AG04449 (cell line): ENCODE results near the gene ALKBH6.

Source experiments
- CTCF ChIA-PET: fragments of 350-600 bp; formaldehyde crosslinking; extraction: SDS; loops from one replicate; lab custom pipeline; 2021; ENCODE audit warnings: antibody characterized with exemption; lab: Yijun Ruan, JAX
- POLR2A ChIA-PET: fragments of 400-600, 350-600 bp; formaldehyde crosslinking; extraction: SDS; loops from one replicate; lab custom pipeline; 2020; ENCODE audit warnings: antibody characterized with exemption, inconsistent platforms; lab: Yijun Ruan, JAX
- DNase-seq: peaks from one replicate; pipeline ENCODE4 v3.0.0-alpha.2; 2010; ENCODE audit warnings: low read depth, low spot score
- H3K4me3 ChIP-seq: 2 replicates; pipeline ENCODE4 v1.5.1; 2011; ENCODE audit warnings: low read depth, mild to moderate bottlenecking, control low read depth, low read length
- TF ChIP-seq, protein P1 (sequence below): IDR thresholded peaks from one replicate; pipeline ENCODE4 v1.5.1; 2011; ENCODE audit warnings: mild to moderate bottlenecking, moderate library complexity, low read length, control low read depth, inconsistent platforms; ENCODE audit not compliant: insufficient read depth; ENCODE audit errors: missing control alignments

ALKBH6 gene

DNA sequence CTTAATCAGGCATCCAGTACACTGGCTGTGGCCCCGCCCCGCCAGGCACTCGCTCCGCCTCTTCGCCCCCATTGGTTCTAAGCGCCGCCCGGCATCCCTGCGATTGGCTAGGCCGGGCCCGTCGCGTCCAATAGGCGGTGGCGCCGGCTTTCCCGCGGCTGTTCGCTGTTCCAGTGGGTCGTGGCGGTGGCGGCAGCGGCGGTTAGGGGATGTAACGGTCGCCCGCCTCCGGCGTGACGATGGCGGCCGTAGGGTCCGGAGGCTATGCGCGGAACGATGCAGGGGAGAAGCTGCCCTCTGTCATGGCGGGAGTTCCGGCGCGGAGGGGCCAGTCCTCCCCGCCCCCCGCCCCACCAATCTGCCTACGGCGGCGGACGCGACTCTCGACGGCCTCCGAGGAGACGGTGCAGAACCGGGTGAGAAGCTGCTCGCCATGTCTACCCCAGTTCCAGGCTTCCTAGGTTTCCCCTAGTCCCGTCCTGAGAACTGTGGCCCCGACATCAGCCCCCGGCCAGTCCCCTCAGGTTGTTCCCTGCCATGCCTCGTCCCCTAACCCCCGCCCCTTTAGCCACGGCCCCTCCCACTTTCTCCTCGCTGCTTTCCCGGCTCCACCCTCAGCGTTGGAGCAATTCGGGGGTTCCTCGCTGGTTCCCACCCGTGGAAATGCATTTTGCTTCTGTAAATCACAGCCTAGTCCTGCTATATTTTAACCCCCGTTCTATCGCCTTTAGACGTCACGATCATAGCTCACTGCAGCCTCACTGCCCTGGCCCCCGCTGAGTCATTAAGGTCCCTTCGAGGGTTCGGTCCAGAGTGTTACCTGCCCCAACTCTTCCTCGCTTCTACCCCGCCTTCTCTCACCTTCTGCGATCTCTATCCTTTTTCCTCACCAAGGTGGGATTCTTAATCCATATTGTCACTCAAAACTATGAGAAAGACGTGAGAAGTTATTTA lies 41.0 kb upstream of the ALKBH6 start, which contains the start of gene WDR62:
WDR62 (plus strand) TSS at position 165 of the 954 bp plus-strand sequence; CDS start at position 240, 75 bp downstream.
- ChIA-PET POLR2A (interaction anchor here (0.8 to 1.2 kb wide), 2 partner anchors 13 to 41 kb away, joined by 6 to 11 read pairs; partner anchors contain the start of gene ALKBH6), CTCF (interaction anchor here (0.6 to 3.8 kb wide), 5 partner anchors 12 to 160 kb away, joined by 3 to 18 read pairs (median 3); partner anchors contain the start of gene ZNF146)
- peak; percentile 31 for DNase-seq
- TF ChIP-seq, protein P1, sequence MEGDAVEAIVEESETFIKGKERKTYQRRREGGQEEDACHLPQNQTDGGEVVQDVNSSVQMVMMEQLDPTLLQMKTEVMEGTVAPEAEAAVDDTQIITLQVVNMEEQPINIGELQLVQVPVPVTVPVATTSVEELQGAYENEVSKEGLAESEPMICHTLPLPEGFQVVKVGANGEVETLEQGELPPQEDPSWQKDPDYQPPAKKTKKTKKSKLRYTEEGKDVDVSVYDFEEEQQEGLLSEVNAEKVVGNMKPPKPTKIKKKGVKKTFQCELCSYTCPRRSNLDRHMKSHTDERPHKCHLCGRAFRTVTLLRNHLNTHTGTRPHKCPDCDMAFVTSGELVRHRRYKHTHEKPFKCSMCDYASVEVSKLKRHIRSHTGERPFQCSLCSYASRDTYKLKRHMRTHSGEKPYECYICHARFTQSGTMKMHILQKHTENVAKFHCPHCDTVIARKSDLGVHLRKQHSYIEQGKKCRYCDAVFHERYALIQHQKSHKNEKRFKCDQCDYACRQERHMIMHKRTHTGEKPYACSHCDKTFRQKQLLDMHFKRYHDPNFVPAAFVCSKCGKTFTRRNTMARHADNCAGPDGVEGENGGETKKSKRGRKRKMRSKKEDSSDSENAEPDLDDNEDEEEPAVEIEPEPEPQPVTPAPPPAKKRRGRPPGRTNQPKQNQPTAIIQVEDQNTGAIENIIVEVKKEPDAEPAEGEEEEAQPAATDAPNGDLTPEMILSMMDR: no peak
- H3K4me3 ChIP-seq: peak within 1 kb of the TSS; percentile 74

DNA sequence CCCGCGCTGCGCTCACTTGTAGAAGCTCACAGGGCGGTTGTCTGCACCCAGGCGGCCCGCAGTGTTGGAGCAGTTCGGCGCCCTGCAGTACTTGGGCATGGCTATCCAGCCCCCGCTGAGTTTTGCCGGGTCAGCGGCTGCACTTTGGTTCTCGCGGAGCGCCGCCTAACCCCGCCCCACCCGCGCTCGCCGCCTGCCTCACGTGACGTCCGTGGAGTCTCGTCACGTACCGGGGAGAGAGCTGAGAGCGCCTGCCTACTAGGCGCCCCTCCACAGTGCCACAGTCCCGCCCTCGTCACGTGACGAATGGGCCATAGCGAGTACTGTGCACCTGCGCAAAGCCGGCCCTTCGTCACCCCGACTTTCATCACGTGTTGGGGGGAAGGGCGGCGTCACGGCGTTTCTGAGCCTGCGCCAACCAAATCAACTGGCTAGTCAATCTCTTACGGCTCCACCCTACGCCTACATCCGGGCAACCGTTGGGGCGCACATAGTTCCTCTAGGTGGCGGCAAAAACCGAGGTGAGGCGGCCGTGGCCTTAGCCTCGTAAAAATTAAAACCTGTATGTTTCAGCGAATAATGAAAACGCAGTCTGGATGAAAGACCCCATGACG lies 40.2 kb upstream of the ALKBH6 start, which contains the start of gene THAP8:
THAP8 (minus strand) TSS at position 167 of the 614 bp plus-strand sequence; CDS start at position 99, 68 bp downstream.
- ChIA-PET POLR2A (interaction anchor here (0.8 to 1.2 kb wide), 2 partner anchors 13 to 40 kb away, joined by 6 to 11 read pairs; partner anchors contain the start of gene ALKBH6), CTCF (interaction anchor here (0.8 to 3.8 kb wide), 6 partner anchors 10 to 59 kb away, joined by 3 to 18 read pairs (median 4); partner anchors contain the start of gene SYNE4)
- H3K4me3 ChIP-seq: peak within 1 kb of the TSS; percentile 74
- TF ChIP-seq, protein P1: peak; percentile 47
- peak; percentile 92 for DNase-seq

DNA sequence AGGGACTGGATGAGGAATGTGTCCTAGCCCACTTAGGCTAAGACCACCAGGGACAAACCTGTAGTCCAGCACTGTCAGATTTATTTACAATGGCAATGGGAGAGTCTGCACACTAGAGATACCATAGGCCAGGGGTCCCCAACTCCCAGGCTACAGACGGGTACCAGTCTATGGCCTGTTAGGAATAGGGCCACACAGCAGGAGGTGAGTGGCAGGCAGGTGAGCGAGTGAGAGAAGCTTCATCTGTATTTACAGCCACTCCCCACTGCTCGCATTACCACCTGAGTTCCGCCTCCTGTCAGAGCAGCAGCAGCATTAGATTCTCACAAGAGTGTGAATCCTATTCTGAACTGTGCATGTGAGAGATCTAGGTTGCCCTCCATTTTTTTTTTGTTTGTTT lies 37.6 kb upstream of the ALKBH6 start:
- TF ChIP-seq, protein P1: no peak
- no peak overlapping the region for H3K4me3 ChIP-seq
- no peak for DNase-seq
- ChIA-PET CTCF (no interaction called here), POLR2A (no interaction called here)

DNA sequence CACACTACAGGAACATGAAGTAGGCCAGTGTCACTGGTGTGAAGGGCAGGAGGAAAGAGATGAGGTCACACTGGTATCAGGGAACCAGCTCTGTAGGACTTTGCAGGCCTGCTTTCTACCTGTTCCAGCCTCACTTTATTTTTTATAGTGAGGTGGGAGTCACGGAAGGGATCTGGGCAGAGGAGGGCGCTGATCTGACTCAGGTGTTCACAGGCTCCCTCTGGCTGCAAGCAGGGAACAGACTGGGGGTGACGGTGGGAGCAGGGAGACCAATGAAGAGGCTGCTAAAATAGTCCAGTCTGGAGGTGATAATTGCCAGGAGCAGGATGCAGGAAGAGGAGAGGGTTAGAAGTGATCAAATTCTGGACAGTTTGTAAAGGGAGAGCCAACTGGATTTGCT lies 37.2 kb upstream of the ALKBH6 start:
- ChIA-PET CTCF (no interaction called here), POLR2A (no interaction called here)
- no peak overlapping the region for H3K4me3 ChIP-seq
- no peak for DNase-seq
- TF ChIP-seq, protein P1: no peak

DNA sequence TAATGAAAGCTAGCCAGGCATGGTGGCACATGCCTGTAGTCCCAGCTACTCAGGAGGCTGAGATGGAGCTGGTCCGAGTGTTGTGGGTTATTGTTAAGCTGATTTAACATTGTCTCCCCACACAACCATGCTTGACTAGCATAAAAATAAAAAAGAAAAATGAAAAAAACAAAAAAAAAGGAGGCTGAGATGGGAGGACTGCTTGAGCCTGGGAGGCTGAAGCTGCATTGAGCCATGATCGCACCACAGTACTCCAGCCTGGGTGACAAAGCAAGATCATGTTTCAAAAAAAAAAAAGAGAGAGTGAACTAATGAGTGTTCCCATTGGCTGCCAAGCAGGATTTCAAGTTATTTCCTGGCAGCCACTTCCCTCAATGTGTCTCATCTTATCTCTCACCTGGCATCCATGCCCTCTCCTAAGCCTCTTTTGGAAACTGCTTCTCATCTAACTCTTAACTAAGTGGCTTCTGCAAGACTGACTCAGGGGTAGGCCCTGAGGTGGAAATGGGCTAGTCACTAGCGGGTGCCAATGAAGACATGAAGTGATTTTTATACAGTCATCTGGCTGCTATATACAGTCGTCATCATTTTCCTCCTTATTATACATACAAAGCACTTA lies 35.2 kb upstream of the ALKBH6 start:
- TF ChIP-seq, protein P1: no peak
- no peak for DNase-seq
- no peak overlapping the region for H3K4me3 ChIP-seq
- ChIA-PET CTCF (no interaction called here), POLR2A (no interaction called here)
